HG03095 (cell line): Measurements from ENCODE around the gene TAS2R10.

Experiments used
- ATAC-seq: cut with Tn5 transposase; IDR thresholded peaks from one replicate; pipeline ENCODE4 v1.9.1; 2021; ENCODE audit warnings: moderate library complexity; ENCODE audit not compliant: unreplicated experiment

The TAS2R10 gene

GRCh38 chr12:10783252-10783651, 42.9 kb downstream of the TAS2R10 start:
- ATAC-seq = no peak

- ATAC-seq = no peak
These were observed 47.1 kb downstream of the TAS2R10 start for GRCh38 chr12:10779103-10779502.
